ENCODE data around the gene TMEM35B.
"Not testable (repeated sequence)": the region's sequence is repeated elsewhere in the genome, so short reads cannot be mapped to it uniquely, and the experiment has no call there.

The TMEM35B gene

GRCh38 chr1:34984793-34985608 lies at the start of gene TMEM35B:
TSS of gene TMEM35B (minus strand) at chr1:34985347. CDS start at chr1:34985305, 42 bp downstream.
- no peak for DNase-seq

- no peak for DNase-seq
Observed at GRCh38 chr1:35033346-35033745, 48.2 kb upstream of the TMEM35B start.

GRCh38 chr1:35032384-35032739 lies 47.2 kb upstream of the TMEM35B start:
- no peak for DNase-seq

- no peak for DNase-seq
Observed at GRCh38 chr1:35030756-35031446, 45.8 kb upstream of the TMEM35B start.

GRCh38 chr1:35030338-35030737 lies 45.2 kb upstream of the TMEM35B start:
- DNase-seq: no peak

GRCh38 chr1:35029761-35030160 lies 44.6 kb upstream of the TMEM35B start:
- no peak for DNase-seq

GRCh38 chr1:35016406-35016805 lies 31.3 kb upstream of the TMEM35B start:
- no peak for DNase-seq

- DNase-seq: no peak
Observed at GRCh38 chr1:35014486-35014885, 29.3 kb upstream of the TMEM35B start.

- no peak for DNase-seq
Observed at GRCh38 chr1:35005711-35006110, 20.6 kb upstream of the TMEM35B start.

GRCh38 chr1:35001743-35002142 lies 16.6 kb upstream of the TMEM35B start:
- DNase-seq: no peak

- no peak for DNase-seq
Observed at GRCh38 chr1:34994878-34995277, 9.7 kb upstream of the TMEM35B start.

- DNase-seq: no peak
Observed at GRCh38 chr1:34988581-34988980, 3.4 kb upstream of the TMEM35B start.

- DNase-seq: no peak
Observed at GRCh38 chr1:34988147-34988546, 3.0 kb upstream of the TMEM35B start.

GRCh38 chr1:34987018-34987417 lies 1.9 kb upstream of the TMEM35B start:
- no peak for DNase-seq

- not testable (repeated sequence) for DNase-seq
Observed at GRCh38 chr1:34985609-34985904, 410 bp upstream of the TMEM35B start.

- DNase-seq: no peak
Observed at GRCh38 chr1:34984435-34984792, 733 bp downstream of the TMEM35B start.

GRCh38 chr1:34983700-34984355 lies 1.3 kb downstream of the TMEM35B start:
- DNase-seq: no peak

- no peak for DNase-seq
Observed at GRCh38 chr1:34982820-34983376, 2.2 kb downstream of the TMEM35B start.

- DNase-seq: no peak
Observed at GRCh38 chr1:34980715-34981114, 4.4 kb downstream of the TMEM35B start.

- DNase-seq: no peak
Observed at GRCh38 chr1:34978921-34979320, 6.2 kb downstream of the TMEM35B start.

GRCh38 chr1:34977858-34978257 lies 7.3 kb downstream of the TMEM35B start:
- DNase-seq: no peak

- DNase-seq: no peak
Observed at GRCh38 chr1:34977210-34977471, 8.0 kb downstream of the TMEM35B start.

GRCh38 chr1:34976384-34977209 lies 8.6 kb downstream of the TMEM35B start:
- DNase-seq: no peak
